Neural progenitor cell (in vitro differentiated cells): ENCODE results near the gene GLRX3.
"Not testable (repeated sequence)": the region's sequence is repeated elsewhere in the genome, so short reads cannot be mapped to it uniquely, and the experiment has no call there.

ENCODE experiments used
- CTCF ChIP-seq: fragments of 200-600 bp; sonication (generic); IDR thresholded peaks from 2 replicates; pipeline ENCODE4 v1.5.1; 2017; ENCODE audit warnings: antibody characterized with exemption, mild to moderate bottlenecking
- EZH2 ChIP-seq: fragments of 200-600 bp; sonication (generic); IDR thresholded peaks from 2 replicates; pipeline ENCODE4 v1.6.1; 2017; ENCODE audit warnings: antibody characterized with exemption, mild to moderate bottlenecking, moderate library complexity
- EZH2phosphoT487 ChIP-seq: fragments of 200-600 bp; sonication (generic); IDR thresholded peaks from 2 replicates; pipeline ENCODE4 v1.6.1; 2017; ENCODE audit warnings: antibody characterized with exemption

GRCh38 chr10:130117535-130117934 is 18.7 kb upstream of the GLRX3 start:
- not testable (repeated sequence) for TF ChIP-seq EZH2, CTCF, EZH2phosphoT487
